ENCODE data around the gene RPL28.

Gene RPL28

GRCh38 chr19:55341171-55341588 is 44.6 kb upstream of the RPL28 start:
- TF ChIP-seq CTCF (IDR thresholded peaks at IDR 0.05; ENCODE audit: unreplicated experiment in 3 of 3): no peak
- Mint-ChIP-seq H3K4me3 (peak overlapping the region; percentile 90 to 98 (median 94)), H3K9me3 (no peaks in the 10 kb centered on the region), H3K27ac (peak overlapping the region; percentile 31 to 98 (median 87)), H3K36me3 (ENCODE audit: low read depth) (peaks cover 16% of the 10 kb centered on the region), H3K27me3 (ENCODE audit: low read depth) (peaks cover 4% of the 10 kb centered on the region), H3K4me1 (peaks cover 28% of the 10 kb centered on the region)

DNA sequence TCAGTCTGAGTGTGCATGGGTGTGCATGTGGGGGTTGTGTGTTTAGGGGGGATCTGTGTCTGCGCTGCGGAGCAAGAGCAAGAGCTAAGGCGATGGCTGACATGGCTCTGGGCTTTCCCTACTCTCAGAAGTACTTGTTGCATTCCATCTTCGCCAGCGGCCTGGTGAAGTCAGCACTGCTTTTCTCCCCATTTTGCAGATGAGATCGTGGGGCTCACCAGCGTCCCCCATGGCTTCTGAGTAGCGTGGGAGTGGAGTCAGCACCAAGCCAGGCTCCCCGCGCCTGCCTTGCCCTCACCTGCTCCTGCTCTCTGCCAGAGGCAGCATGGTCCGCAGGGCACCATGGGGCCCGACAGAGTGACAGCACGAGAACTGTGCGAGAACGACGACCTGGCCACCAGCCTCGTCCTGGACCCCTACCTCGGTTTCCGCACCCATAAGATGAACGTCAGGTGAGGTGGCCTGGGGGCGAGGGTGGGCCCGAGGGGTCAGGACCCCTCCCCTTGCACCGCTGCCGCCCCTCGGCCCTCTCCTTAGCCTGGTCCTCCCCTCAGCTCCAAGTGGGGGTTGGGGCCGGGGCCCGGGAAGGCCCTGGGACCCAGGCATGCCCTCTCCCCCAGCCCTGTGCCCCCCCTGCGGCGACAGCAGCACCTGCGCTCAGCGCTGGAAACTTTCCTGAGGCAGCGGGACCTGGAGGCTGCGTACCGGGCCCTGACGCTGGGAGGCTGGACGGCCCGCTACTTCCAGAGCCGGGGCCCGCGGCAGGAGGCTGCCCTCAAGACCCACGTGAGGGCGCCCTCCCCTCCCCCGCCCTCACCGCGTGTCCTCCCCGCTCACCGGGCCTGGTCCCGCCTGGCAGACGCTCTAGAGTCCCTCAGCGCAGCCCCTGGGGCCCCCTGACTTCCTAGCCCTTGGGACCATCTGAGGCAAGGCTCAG is 43.9 kb upstream of the RPL28 start:
- Mint-ChIP-seq H3K4me3 (peak overlapping the region; percentile 76 to 90 (median 88)), H3K9me3 (no peaks in the 10 kb centered on the region), H3K4me1 (peaks cover 28% of the 10 kb centered on the region), H3K27me3 (ENCODE audit: low read depth) (peaks cover 2% of the 10 kb centered on the region), H3K36me3 (ENCODE audit: low read depth) (peaks cover 16% of the 10 kb centered on the region), H3K27ac (peak overlapping the region in 2 of 3 experiments; percentile 31 to 87)
- no peak for TF ChIP-seq CTCF (IDR thresholded peaks at IDR 0.05; ENCODE audit: unreplicated experiment in 3 of 3)

- Mint-ChIP-seq H3K4me1 (peaks cover 36% of the 10 kb centered on the region), H3K27me3 (ENCODE audit: low read depth) (peaks cover 4% of the 10 kb centered on the region), H3K4me3 (no peak overlapping the region), H3K36me3 (ENCODE audit: low read depth) (peaks cover 19% of the 10 kb centered on the region), H3K9me3 (no peaks in the 10 kb centered on the region), H3K27ac (no peak overlapping the region)
- no peak for TF ChIP-seq CTCF (IDR thresholded peaks at IDR 0.05; ENCODE audit: unreplicated experiment in 3 of 3)
These were observed 41.3 kb upstream of the RPL28 start for GRCh38 chr19:55344444-55344843.

DNA sequence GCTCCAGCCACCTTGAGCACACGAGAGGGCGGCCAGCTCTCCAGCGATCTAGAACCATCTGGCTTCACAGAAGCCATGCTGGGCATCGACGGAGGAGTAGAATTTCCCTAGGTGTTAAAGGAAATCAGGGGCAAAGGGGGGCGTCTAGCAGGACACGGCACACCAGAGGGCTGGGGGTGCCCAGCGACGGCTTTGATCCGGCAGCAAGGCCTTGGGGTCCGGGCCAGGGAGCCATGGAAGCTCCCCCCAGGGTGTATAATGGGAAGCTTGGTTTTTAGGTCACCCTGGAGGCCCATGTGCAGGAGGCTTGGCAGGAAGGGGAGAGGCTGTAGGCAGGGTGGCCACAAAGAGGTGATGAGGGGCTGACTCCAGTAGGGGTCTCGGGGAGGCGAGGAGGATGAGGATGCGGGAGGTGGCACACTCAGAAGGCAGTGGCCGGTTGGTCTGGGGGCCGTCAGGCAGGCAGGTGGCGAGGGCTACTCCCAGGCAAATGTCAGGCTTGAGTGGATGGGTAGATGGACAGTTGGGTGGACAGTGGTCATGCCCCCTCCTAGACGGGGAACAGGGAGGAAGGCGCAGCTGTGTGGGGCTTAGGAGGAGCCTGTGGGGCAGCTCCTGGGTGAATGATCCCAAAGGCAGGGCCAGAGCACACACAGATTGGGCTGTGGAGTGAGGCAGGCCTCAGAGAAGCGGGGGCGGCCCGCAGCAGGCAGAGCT is 40.5 kb upstream of the RPL28 start:
- no peaks in the 10 kb centered on the region for H3K9me3 Mint-ChIP-seq
- H3K27ac Mint-ChIP-seq: peak overlapping the region in 1 of 3 experiments; percentile 26
- no peak for TF ChIP-seq CTCF (IDR thresholded peaks at IDR 0.05; ENCODE audit: unreplicated experiment in 3 of 3)

GRCh38 chr19:55345818-55346724 is 39.7 kb upstream of the RPL28 start:
- Mint-ChIP-seq H3K36me3 (ENCODE audit: low read depth) (peaks cover 19% of the 10 kb centered on the region), H3K4me3 (peak overlapping the region in 1 of 3 experiments; percentile 56), H3K27ac (no peak overlapping the region), H3K27me3 (ENCODE audit: low read depth) (peaks cover 12% of the 10 kb centered on the region), H3K9me3 (no peaks in the 10 kb centered on the region), H3K4me1 (peaks cover 36% of the 10 kb centered on the region)
- no peak for TF ChIP-seq CTCF (IDR thresholded peaks at IDR 0.05; ENCODE audit: unreplicated experiment in 3 of 3)

More for the DNA sequence above, 40.5 kb upstream of the RPL28 start:
- peaks cover 19% of the 10 kb centered on the region for H3K36me3 Mint-ChIP-seq (ENCODE audit: low read depth)
- H3K27me3 Mint-ChIP-seq (ENCODE audit: low read depth): peaks cover 4% of the 10 kb centered on the region
- H3K4me1 Mint-ChIP-seq: peaks cover 36% of the 10 kb centered on the region
- peak overlapping the region; percentile 7 to 56 (median 44) for H3K4me3 Mint-ChIP-seq

All from nephron (organoid).